HCT116 (cell line): ENCODE results near the gene HMX3.

Experiments used
- CTCF ChIP-seq, 3 experiments: fragments of 200-600 bp in 1 of 3; sonication (generic) in 1 of 3; IDR thresholded peaks in 2 of 3; conservative IDR thresholded peaks in 1 of 3; 2 replicates each; pipeline ENCODE4 v1.5.1; 2012 to 2017; ENCODE audit warnings: low read depth in 2 of 3, low read length in 2 of 3, antibody characterized with exemption in 1 of 3, borderline replicate concordance in 1 of 3, control low read depth in 1 of 3, mild to moderate bottlenecking in 1 of 3, mixed read lengths in 1 of 3, mixed run types in 1 of 3, moderate library complexity in 1 of 3; ENCODE audit not compliant: insufficient read depth in 1 of 3
- EZH2 ChIP-seq: fragments of 200-600 bp; sonication (generic); IDR thresholded peaks from 2 replicates; pipeline ENCODE4 v1.6.1; 2017; ENCODE audit warnings: antibody characterized with exemption, mixed run types
- POLR2A ChIP-seq: IDR thresholded peaks from 2 replicates; pipeline ENCODE4 v1.7.0; 2011; ENCODE audit warnings: borderline replicate concordance; ENCODE audit not compliant: insufficient read depth, insufficient read length; ENCODE audit errors: extremely low read depth
- POLR2AphosphoS5 ChIP-seq: IDR thresholded peaks from 2 replicates; pipeline ENCODE4 v1.6.1; 2011; ENCODE audit warnings: mild to moderate bottlenecking, low read depth, low read length, moderate library complexity
- REST ChIP-seq: IDR thresholded peaks from 2 replicates; pipeline ENCODE4 v1.6.1; 2012; ENCODE audit warnings: low read depth
- TCF7L2 ChIP-seq: IDR thresholded peaks from 2 replicates; pipeline ENCODE4 v1.7.0; 2011; ENCODE audit warnings: borderline replicate concordance, inconsistent platforms; ENCODE audit not compliant: insufficient read depth, insufficient read length; ENCODE audit errors: extremely low read depth
- ZBTB33 ChIP-seq: IDR thresholded peaks from 2 replicates; pipeline ENCODE4 v1.6.1; 2011; ENCODE audit warnings: mild to moderate bottlenecking, low read length, moderate library complexity; ENCODE audit not compliant: insufficient replicate concordance; ENCODE audit errors: extremely low read depth

GRCh38 chr10:123153486-123154091 is 17.8 kb downstream of the HMX3 start:
- TF ChIP-seq CTCF (IDR thresholded peaks at IDR 0.05 in 2 of 3, conservative IDR thresholded peaks at IDR 0.05 in 1 of 3; ENCODE audit: borderline replicate concordance in 1 of 3, insufficient read depth in 1 of 3, low read depth in 2 of 3, low read length in 2 of 3) (no peak), POLR2AphosphoS5 (no peak), TCF7L2 (no peak), REST (no peak), POLR2A (no peak), EZH2 (no peak), ZBTB33 (no peak)
